HuH-7 (cell line): ENCODE data around the gene GKN2.
"Not testable (repeated sequence)": the region's sequence is repeated elsewhere in the genome, so short reads cannot be mapped to it uniquely, and the experiment has no call there.

Experiments
- DNase-seq: peaks from one replicate; pipeline ENCODE4 v3.0.0; 2011; ENCODE audit warnings: low spot score

The GKN2 gene

GRCh38 chr2:68959001-68959400 lies 6.3 kb upstream of the GKN2 start:
- no peak for DNase-seq

- DNase-seq: not testable (repeated sequence)
Observed at GRCh38 chr2:68955432-68955831, 2.7 kb upstream of the GKN2 start.

GRCh38 chr2:68951899-68952298 lies 794 bp downstream of the GKN2 start:
- DNase-seq: no peak

GRCh38 chr2:68948710-68949109 lies 4.0 kb downstream of the GKN2 start:
- no peak for DNase-seq

GRCh38 chr2:68946117-68946516 lies 6.6 kb downstream of the GKN2 start:
- DNase-seq: no peak

- DNase-seq: peak; percentile 45
Observed at GRCh38 chr2:68943581-68944568, 8.8 kb downstream of the GKN2 start.

- DNase-seq: no peak
Observed at GRCh38 chr2:68942827-68943226, 9.9 kb downstream of the GKN2 start.

GRCh38 chr2:68940369-68940768 lies 12.3 kb downstream of the GKN2 start:
- DNase-seq: no peak

GRCh38 chr2:68939962-68940361 lies 12.7 kb downstream of the GKN2 start:
- DNase-seq: no peak

GRCh38 chr2:68938938-68939337 lies 13.8 kb downstream of the GKN2 start:
- no peak for DNase-seq

- no peak for DNase-seq
Observed at GRCh38 chr2:68937346-68938055, 15.2 kb downstream of the GKN2 start.

- no peak for DNase-seq
Observed at GRCh38 chr2:68936889-68937288, 15.8 kb downstream of the GKN2 start.

- no peak for DNase-seq
Observed at GRCh38 chr2:68936427-68936826, 16.3 kb downstream of the GKN2 start.

GRCh38 chr2:68935471-68935870 lies 17.2 kb downstream of the GKN2 start:
- no peak for DNase-seq

GRCh38 chr2:68934021-68934420 lies 18.7 kb downstream of the GKN2 start:
- no peak for DNase-seq

- no peak for DNase-seq
Observed at GRCh38 chr2:68932402-68932801, 20.3 kb downstream of the GKN2 start.

- no peak for DNase-seq
Observed at GRCh38 chr2:68931799-68932198, 20.9 kb downstream of the GKN2 start.

- no peak for DNase-seq
Observed at GRCh38 chr2:68931149-68931711, 21.5 kb downstream of the GKN2 start.

GRCh38 chr2:68926796-68927195 lies 25.9 kb downstream of the GKN2 start:
- DNase-seq: no peak

- DNase-seq: peak; percentile 49
Observed at GRCh38 chr2:68925295-68925896, 27.3 kb downstream of the GKN2 start.

- DNase-seq: no peak
Observed at GRCh38 chr2:68921646-68922045, 31.0 kb downstream of the GKN2 start.

- no peak for DNase-seq
Observed at GRCh38 chr2:68920481-68921170, 32.1 kb downstream of the GKN2 start.
